Adrenal gland (tissue), 5 donors: Measurements from ENCODE around the gene INVS.

Experiments used
- CTCF ChIP-seq, 6 experiments: fragments of 450-650 bp in 4 of 6; fragments of 200-600 bp in 2 of 6; sonication (generic) in 1 of 6; IDR thresholded peaks; 1 replicate in 5 of 6; 2 replicates in 1 of 6; pipeline versions ENCODE4 v1.5.1 to v1.8.0; 2016 to 2021; ENCODE audit warnings: antibody characterized with exemption in 6 of 6, mild to moderate bottlenecking in 2 of 6, moderate library complexity in 1 of 6
- POLR2A ChIP-seq, 2 donors: fragments of 450-650 bp; IDR thresholded peaks; one replicate each; pipeline ENCODE4 v1.6.1; 2017; ENCODE audit warnings: antibody characterized with exemption in 2 of 2, mild to moderate bottlenecking in 2 of 2, moderate library complexity in 1 of 2
- donor health status: DM: no; HTN: no; CAD: no.

- TF ChIP-seq CTCF (IDR thresholded peaks at IDR 0.05), result no peak
- TF ChIP-seq POLR2A (IDR thresholded peaks at IDR 0.05), result no peak
These were observed 46.7 kb upstream of the INVS start for GRCh38 chr9:100052375-100052774.
